Measurements from ENCODE around the gene VAV3.

DNA sequence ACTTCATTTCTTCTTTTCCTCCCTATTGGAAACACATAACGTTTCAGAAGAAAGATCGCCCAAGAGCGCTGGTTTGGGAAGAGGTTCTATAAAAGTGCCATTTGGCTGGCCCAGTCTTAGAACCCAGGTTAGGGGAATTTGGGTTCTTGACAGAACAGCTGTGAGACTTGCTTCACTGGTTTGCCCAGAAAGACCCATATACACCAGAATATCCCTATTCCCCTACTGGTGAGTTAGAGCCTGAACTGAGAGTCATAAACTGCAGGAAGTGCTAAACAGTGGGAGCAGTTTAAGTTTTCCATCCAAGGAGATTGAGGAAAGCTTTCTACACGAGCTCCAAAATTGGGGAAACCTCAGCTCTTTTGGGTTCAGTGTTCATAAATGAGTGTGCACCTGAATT lies 275.2 kb downstream of the VAV3 start:
- TF ChIP-seq KDM1A (IDR thresholded peaks at IDR 0.05; ENCODE audit: borderline replicate concordance, low read length) = no peak
- TF ChIP-seq, protein P1, sequence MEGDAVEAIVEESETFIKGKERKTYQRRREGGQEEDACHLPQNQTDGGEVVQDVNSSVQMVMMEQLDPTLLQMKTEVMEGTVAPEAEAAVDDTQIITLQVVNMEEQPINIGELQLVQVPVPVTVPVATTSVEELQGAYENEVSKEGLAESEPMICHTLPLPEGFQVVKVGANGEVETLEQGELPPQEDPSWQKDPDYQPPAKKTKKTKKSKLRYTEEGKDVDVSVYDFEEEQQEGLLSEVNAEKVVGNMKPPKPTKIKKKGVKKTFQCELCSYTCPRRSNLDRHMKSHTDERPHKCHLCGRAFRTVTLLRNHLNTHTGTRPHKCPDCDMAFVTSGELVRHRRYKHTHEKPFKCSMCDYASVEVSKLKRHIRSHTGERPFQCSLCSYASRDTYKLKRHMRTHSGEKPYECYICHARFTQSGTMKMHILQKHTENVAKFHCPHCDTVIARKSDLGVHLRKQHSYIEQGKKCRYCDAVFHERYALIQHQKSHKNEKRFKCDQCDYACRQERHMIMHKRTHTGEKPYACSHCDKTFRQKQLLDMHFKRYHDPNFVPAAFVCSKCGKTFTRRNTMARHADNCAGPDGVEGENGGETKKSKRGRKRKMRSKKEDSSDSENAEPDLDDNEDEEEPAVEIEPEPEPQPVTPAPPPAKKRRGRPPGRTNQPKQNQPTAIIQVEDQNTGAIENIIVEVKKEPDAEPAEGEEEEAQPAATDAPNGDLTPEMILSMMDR (IDR thresholded peaks at IDR 0.05; ENCODE audit: control extremely low read depth in 1 of 3, insufficient read depth in 1 of 3, low read depth in 1 of 3, low read length in 3 of 3) = peak in 1 of 3 experiments; percentile 2; a peak in 1 of 4 replicates
- no peak for TF ChIP-seq SP1 (IDR thresholded peaks at IDR 0.05; ENCODE audit: low read depth, low read length)
